ENCODE measurements around the gene ATP10D.

DNA sequence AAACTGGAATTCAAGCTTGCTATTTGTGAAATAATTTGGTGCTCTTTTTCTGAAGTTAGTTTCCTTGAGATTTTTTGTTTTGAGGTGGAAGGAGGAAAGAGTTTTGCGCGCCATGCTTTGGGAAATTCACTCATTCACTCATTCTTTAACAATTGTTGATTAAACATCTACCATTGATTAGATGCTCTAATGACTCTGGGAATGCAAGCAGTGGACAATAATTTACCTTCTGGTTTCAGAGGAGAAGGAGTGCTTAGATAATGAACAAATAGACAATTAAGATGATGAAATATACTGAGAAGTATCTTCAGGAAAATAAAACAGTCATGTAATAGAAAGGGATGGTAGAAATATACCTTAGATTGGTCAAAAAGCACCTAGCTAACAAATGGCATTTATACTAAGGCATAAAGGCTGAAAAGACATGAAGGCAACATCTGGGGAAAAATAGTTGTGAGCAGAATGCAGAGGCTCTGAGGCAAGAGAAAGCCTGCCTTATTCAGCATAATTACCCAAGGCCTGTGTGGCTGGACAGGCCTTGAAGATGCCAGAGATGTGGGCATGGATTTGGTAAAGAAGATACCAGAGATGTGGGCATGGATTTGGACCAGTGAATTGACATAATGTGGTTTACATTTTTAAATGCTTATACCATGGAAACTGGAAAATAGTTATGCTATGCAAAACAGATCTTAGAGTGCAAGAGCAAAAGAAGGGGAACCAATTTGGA is 18.9 kb upstream of the ATP10D start:
- no peak for TF ChIP-seq POLR2A (IDR thresholded peaks at IDR 0.05)
- TF ChIP-seq, protein P1, sequence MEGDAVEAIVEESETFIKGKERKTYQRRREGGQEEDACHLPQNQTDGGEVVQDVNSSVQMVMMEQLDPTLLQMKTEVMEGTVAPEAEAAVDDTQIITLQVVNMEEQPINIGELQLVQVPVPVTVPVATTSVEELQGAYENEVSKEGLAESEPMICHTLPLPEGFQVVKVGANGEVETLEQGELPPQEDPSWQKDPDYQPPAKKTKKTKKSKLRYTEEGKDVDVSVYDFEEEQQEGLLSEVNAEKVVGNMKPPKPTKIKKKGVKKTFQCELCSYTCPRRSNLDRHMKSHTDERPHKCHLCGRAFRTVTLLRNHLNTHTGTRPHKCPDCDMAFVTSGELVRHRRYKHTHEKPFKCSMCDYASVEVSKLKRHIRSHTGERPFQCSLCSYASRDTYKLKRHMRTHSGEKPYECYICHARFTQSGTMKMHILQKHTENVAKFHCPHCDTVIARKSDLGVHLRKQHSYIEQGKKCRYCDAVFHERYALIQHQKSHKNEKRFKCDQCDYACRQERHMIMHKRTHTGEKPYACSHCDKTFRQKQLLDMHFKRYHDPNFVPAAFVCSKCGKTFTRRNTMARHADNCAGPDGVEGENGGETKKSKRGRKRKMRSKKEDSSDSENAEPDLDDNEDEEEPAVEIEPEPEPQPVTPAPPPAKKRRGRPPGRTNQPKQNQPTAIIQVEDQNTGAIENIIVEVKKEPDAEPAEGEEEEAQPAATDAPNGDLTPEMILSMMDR (IDR thresholded peaks at IDR 0.05), result no peak
